ENCODE results near the gene SLCO3A1. TPM values are rescaled to one million over a fixed set of nuclear protein-coding genes. Genes with fewer than 3 reads are reported as not detected.

SLCO3A1 gene
- total RNA-seq, 1 experiment from 2014 or later = 37.8 TPM

- no peaks in the 10 kb centered on the region for H3K27me3 ChIP-seq (ENCODE audit: insufficient read depth, low read depth)
- ChIA-PET POLR2A (ENCODE audit: unreplicated experiment) (no interaction called here), CTCF (no interaction called here)
Observed at GRCh38 chr15:92112180-92112579, 258.7 kb downstream of the SLCO3A1 start.

GRCh38 chr15:92112711-92113110 is 259.2 kb downstream of the SLCO3A1 start:
- ChIA-PET POLR2A (ENCODE audit: unreplicated experiment) (interaction anchor here (0.7 kb wide), 1 partner anchor 108 kb away, joined by 5 read pairs; no protein-coding TSS in a partner anchor), CTCF (no interaction called here)
- Histone ChIP-seq H3K36me3 (ENCODE audit: low read depth) (no peaks in the 10 kb centered on the region), H3K4me2 (no peak overlapping the region), H2AFZ (no peak overlapping the region), H3F3A (ENCODE audit: insufficient read depth, low read depth) (no peaks in the 10 kb centered on the region), H3K9me2 (ENCODE audit: insufficient read depth) (no peaks in the 10 kb centered on the region), H3K4me3 (no peak overlapping the region), H3K27ac (no peak overlapping the region), H3K27me3 (ENCODE audit: insufficient read depth, low read depth) (no peaks in the 10 kb centered on the region), H4K20me1 (ENCODE audit: insufficient read depth) (no peaks in the 10 kb centered on the region), H3K79me2 (ENCODE audit: low read depth) (no peaks in the 10 kb centered on the region), H3K9me3 (ENCODE audit: insufficient read depth, low read depth) (no peaks in the 10 kb centered on the region), H3K4me1 (replicated peaks; ENCODE audit: insufficient read depth) (no peaks in the 10 kb centered on the region)
- no peak for DNase-seq
- intact Hi-C loops (cut with micrococcal nuclease; ENCODE audit: unreplicated experiment) = no loop called here
- TF ChIP-seq CTCF (conservative IDR thresholded peaks at IDR 0.05) (no peak), EZH2 (IDR thresholded peaks at IDR 0.05; ENCODE audit: low read depth) (no peak)
- BruUV-seq (replicated peaks) = no TSS peak

More at GRCh38 chr15:92112180-92112579, 258.7 kb downstream of the SLCO3A1 start:
- H3K27ac ChIP-seq = no peak overlapping the region
- intact Hi-C loops (cut with micrococcal nuclease; ENCODE audit: unreplicated experiment) = no loop called here
- no peaks in the 10 kb centered on the region for H3K4me1 ChIP-seq (replicated peaks; ENCODE audit: insufficient read depth)
- no peak overlapping the region for H3K4me3 ChIP-seq
- no peaks in the 10 kb centered on the region for H3K9me3 ChIP-seq (ENCODE audit: insufficient read depth, low read depth)
- H3K9me2 ChIP-seq (ENCODE audit: insufficient read depth) = no peaks in the 10 kb centered on the region
- no peaks in the 10 kb centered on the region for H3K79me2 ChIP-seq (ENCODE audit: low read depth)
- DNase-seq = no peak
- H3K36me3 ChIP-seq (ENCODE audit: low read depth) = no peaks in the 10 kb centered on the region
- no peaks in the 10 kb centered on the region for H3F3A ChIP-seq (ENCODE audit: insufficient read depth, low read depth)
- no peak overlapping the region for H2AFZ ChIP-seq
- no peak overlapping the region for H3K4me2 ChIP-seq
- no TSS peak for BruUV-seq (replicated peaks)
- TF ChIP-seq EZH2 (IDR thresholded peaks at IDR 0.05; ENCODE audit: low read depth) = no peak
- no peak for TF ChIP-seq CTCF (conservative IDR thresholded peaks at IDR 0.05)
- H4K20me1 ChIP-seq (ENCODE audit: insufficient read depth) = no peaks in the 10 kb centered on the region

GRCh38 chr15:92113832-92114231 is 260.3 kb downstream of the SLCO3A1 start:
- no peak overlapping the region for H3K27ac ChIP-seq
- no peak overlapping the region for H2AFZ ChIP-seq
- intact Hi-C loops (cut with micrococcal nuclease; ENCODE audit: unreplicated experiment) = no loop called here
- H3K4me1 ChIP-seq (replicated peaks; ENCODE audit: insufficient read depth) = no peaks in the 10 kb centered on the region
- BruUV-seq (replicated peaks) = no TSS peak
- no peaks in the 10 kb centered on the region for H3K79me2 ChIP-seq (ENCODE audit: low read depth)
- TF ChIP-seq CTCF (conservative IDR thresholded peaks at IDR 0.05) (no peak), EZH2 (IDR thresholded peaks at IDR 0.05; ENCODE audit: low read depth) (no peak)
- no peaks in the 10 kb centered on the region for H3K9me2 ChIP-seq (ENCODE audit: insufficient read depth)
- POLR2A ChIA-PET (ENCODE audit: unreplicated experiment) = interaction anchor here (0.7 kb wide), 1 partner anchor 188 kb away, joined by 4 read pairs; no protein-coding TSS in a partner anchor
- no peaks in the 10 kb centered on the region for H3K27me3 ChIP-seq (ENCODE audit: insufficient read depth, low read depth)
- no peaks in the 10 kb centered on the region for H4K20me1 ChIP-seq (ENCODE audit: insufficient read depth)
- H3K4me2 ChIP-seq = no peak overlapping the region
- no peak overlapping the region for H3K4me3 ChIP-seq
- H3K9me3 ChIP-seq (ENCODE audit: insufficient read depth, low read depth) = no peaks in the 10 kb centered on the region
- CTCF ChIA-PET = no interaction called here
- H3K36me3 ChIP-seq (ENCODE audit: low read depth) = no peaks in the 10 kb centered on the region
- no peaks in the 10 kb centered on the region for H3F3A ChIP-seq (ENCODE audit: insufficient read depth, low read depth)
- DNase-seq = no peak

Data from PC-9 (cell line).